ENCODE data around the gene QRFP.
A peak's percentile ranks its signal among the peaks of the same experiment; 100 is the strongest.

Gene QRFP

DNA sequence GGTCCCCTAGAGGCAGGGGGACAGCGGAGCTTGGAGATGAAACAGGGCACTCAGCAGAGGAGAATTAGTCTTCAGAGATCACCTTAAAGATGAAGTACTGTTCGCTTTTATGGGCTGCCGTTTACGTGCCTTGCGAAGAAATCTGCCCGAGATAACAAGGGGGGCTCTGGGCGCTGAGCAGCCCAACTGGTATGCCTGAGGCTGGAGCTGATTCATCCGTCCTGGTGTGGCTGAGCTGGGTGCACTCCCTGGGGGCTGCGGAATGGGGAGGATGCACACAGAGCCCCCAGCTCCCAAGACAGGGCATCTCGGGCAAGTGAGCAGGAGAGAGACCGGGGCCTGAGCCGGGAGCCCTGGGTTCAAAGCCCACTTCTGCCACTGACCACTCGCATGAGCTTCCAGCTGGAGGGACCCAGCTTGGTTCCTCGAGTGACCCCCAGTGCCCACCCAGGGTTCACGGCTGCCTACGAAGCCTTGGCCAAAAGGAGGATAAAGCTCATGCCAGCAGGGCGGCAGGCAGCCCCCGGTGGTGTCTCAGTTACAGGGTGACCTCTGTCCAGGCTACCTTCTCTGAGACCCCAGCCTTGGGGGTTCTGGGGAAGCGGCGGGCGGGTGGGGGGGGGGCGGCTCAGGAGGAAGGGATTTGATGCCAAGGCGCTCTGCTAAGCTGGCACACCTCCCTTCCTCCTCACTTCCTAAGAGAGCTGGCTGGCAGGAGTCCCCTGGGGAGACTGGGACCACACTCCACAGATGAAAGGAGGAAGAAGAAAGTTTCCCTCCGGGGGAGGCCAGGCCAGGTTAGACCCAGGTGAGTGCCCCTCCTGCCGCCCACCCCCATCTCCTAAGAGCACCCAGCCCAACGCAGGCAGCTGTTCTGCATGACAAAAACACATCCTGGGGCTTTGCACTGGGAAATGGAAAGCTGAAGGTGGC, 36.8 kb upstream of the QRFP start:
- no peak for DNase-seq

DNA sequence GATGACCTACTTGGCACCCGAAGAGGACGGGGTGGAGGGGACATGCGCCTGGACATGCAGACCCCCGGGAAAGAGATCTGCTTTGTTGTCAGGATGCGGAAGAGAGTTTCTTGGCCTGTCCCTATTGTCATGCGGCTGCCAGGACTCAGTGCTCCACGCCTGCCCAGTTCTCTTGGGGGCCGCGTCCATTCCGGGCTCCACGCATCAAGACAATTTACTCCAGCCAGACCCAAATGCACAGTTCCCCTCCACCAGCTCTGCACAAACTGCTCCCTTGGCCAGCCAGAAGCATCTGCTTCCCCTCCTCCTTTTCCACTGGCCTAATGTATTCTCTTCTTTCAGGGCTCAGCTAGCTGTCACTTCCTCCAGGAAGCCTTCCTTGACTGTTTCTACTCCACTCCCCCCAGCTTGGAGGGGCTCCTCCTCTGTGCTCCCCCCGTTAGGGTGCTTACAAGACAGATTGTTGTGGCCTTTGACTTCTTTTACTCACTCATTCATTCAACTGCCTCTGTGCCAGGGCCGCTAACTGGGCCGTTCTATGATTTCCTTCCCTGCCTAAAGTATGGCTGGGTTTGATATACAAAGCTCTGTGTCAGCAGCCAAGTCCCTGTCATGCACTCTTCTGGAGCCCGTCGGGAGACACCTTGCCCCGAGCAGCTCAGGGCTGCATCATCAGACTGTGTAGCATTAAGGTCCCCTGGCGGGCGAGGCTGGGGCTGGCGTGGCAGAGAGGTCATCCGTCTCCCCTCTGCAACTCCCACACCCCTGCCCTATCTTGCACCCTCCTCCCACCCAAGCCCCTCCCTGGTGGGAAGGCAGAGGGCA, 35.9 kb upstream of the QRFP start:
- DNase-seq = peak; percentile 55

DNA sequence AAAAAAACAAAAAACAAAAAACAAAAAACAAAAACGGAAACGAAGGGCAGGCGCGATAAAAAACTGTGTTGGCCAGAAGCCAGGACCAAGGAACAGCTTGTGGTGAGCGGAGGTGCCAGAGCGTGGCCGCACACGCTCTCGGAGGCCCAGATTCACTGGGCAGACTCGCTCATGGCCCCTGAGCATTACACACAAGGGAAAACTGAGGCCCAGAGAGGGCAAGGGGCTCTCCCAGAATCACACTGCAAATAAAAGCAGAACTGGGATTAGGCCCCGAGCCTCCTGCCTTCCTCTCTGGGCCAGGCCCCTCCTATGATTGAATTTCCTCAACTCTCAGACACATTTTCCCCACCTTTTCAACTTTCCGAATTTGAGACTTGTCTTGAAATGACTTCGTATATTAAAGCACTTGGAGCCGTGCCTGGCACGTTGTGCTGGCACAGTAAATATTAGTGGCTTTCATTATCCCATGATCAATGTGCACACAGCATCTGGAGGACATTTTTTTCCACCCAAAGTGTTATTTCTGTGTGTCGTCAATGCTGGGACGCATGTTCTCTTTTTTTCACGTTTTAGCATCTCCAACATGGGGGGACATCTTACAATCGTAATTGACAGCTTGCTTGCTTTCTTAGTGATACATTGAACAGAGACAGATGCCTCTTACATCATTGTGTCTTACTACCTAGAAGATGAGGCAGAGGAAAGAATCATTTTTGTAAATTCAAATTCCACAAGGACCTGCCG, 35.1 kb upstream of the QRFP start:
- DNase-seq = no peak

DNA sequence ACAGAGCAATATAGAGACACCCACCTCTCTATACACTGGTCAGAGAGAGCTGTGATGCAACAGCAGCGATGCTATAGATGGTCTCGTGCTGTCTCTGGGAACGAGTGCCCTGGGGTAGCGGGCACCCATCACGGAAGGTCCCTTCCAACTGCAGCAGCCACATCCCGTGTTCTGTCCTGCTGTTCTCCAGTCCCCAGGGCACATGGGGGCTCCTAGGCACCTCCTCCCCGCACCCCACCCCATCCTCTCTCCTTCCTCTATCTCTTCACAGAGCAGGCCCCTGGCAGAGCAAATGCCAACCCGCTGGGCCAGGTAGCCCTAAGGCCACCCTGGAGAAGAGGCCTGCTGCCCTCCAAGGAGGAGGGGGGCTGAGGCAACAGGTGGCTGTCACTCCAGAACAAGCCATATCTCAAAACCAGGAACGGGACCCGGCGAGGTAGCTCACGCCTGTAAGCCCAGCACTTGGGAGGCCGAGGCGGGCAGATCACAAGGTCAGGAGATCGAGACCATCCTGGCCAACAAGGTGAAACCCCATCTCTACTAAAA, 34.3 kb upstream of the QRFP start:
- DNase-seq = no peak

DNA sequence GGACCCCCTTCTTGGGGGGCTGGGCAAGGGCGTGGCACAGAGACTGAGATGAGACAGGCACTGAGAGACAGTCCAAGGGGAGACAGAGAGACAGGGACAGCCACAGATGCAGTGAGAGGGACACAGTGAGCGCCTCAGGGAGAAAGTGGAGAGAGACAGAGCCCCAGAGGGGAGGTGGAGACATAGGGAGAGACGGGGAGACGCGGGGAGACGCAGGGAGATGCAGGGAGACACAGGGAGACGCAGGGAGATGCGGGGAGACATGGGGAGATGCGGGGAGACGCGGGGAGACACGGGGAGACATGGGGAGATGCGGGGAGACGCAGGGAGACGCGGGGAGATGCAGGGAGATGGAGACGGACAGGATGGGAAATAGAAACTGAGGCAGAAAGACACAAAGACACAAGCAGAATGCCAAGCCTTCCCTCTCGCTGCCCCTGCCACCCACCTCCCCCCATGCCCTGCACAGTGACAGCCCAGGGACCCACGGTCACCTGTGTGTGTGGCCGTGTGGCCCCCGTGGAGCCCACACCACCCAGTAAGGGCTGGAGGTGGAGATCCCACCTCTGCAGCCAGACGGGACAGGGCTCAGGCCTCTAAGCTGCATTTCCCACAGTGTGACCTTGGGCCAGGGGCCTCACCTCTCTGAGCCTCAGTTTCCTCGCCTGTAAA, 33.7 kb upstream of the QRFP start:
- DNase-seq = no peak

DNA sequence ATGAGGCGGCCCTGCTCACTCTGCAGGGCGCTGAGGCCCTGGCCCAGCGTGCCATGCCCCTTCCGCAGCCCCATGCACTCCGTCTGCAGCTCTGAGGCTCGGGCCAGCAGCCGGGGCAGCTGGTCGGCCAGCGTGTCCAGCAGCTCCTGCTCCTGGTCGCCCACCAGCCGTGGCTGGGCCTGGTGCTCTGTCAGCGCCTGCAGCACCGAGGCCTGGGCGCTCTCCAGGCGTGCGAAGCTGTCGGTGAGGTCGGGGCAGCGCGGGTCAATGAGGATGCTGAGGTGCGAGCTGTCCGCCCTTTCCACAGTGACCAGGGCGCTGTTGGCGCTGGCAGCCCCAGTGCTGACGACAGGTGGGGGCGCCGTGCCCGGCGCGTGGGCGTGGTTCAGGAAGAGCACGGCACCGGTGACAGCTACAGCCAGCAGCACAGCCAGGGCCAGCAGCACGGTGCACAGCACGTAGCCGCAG, 33.0 kb upstream of the QRFP start:
- no peak for DNase-seq

DNA sequence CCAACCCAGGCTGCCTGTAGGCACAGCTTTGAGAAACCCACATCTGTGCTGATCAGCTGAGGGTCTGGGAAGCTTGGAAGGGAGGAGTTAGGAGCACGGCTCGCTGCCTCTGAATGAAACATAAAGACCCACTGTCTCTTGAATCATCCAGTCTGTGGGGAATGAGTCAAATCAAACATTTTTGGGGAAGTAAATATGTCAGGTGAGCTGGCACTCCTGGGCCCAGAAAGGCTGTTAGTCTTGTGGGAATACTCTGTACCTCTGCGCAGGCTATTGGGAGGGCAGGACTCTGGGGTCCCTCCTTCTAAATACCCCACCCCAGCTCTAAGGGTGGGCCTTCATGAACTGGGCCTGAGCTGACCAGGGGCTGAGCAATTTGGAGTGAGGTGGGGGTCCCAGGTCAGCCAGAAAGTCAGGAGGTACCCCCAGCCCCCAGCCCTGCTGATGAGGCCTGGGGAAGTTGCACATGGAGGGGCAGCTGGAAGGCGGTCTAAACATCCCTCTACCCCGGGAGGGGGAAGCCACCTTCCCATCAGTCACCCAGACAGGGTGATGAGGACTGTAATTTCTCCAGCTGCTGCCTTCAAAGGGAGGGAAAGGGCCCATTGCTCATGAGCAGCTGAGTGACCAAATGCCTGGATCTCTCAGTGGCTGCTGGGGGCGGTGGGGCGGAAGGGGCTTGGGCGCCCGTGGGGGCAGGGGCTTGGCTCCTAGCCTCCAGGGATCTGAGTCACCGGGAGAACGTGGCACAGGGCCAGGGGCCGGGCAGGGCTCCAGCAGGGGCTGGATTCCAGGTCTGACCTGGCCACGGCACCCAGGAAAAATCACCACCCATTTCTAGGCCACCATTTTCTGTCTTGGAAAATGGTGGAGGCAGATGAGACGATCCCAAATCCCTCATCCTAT, 31.6 kb upstream of the QRFP start:
- no peak for DNase-seq

DNA sequence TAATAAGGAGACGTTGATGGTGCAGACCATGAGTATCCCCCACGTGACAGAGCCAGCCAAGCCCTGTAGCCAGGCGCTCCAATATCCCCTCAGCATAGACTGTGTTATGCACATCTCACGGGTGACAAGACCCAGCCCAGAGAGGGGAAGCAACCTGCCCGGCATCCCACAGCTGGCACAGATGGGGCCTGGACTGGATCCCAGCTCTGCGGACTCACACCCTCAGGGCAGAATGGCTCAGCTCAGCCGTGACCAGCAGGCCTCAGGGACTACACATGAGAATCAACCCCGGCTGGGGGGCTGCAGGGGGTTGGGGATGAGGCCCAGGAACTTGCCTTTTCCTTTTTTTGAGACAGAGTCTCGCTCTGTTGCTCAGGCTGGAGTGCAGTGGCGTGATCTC, 30.7 kb upstream of the QRFP start:
- no peak for DNase-seq

DNA sequence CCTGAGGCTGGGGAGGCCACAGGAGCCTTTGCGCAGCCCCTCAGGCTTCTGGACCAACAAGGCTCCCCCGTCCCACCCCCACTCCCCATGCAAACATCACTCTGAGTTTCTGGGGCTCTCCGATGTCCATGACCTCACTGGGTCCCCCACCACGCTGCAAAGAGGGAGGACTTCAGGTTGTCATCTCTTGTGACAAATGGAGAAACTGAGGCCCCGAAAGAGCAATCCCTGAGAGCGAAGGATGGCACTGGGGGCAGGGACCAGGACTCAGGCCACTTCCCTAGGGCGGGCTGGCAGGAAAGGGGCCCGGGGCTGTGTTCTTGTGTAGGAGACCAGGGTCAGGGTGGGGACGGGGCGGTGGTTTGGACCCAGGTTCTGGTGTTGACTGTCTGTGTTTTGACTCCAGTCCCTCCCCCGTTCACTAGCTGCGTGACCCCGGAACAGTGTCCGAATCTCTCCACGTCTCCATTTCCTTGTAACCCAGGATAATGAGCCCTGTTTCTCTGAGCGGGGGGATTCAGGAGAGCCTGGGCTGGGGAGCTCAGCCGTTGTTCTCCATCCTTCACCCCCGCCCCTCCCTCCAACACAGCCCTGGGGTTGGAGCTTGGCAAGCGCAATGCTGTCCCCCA, 28.6 kb upstream of the QRFP start:
- no peak for DNase-seq

DNA sequence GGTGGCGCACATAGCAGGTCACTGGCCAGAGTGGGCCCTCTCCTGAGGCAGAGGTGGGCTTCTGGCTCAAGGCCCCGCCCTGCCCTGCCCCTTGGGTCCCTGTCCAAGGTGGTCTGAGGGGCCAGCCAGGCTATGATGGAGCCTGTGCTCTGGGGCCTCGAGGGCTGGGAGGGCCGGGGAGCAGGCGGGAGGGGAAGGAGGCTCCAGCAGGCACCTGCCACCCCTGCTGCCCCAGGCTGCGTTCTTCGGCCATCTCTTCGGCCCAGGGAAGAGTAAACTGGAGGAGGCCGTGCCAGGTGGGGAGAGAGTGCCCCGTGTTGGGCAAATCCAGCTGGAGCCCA, 27.8 kb upstream of the QRFP start:
- DNase-seq = no peak

DNA sequence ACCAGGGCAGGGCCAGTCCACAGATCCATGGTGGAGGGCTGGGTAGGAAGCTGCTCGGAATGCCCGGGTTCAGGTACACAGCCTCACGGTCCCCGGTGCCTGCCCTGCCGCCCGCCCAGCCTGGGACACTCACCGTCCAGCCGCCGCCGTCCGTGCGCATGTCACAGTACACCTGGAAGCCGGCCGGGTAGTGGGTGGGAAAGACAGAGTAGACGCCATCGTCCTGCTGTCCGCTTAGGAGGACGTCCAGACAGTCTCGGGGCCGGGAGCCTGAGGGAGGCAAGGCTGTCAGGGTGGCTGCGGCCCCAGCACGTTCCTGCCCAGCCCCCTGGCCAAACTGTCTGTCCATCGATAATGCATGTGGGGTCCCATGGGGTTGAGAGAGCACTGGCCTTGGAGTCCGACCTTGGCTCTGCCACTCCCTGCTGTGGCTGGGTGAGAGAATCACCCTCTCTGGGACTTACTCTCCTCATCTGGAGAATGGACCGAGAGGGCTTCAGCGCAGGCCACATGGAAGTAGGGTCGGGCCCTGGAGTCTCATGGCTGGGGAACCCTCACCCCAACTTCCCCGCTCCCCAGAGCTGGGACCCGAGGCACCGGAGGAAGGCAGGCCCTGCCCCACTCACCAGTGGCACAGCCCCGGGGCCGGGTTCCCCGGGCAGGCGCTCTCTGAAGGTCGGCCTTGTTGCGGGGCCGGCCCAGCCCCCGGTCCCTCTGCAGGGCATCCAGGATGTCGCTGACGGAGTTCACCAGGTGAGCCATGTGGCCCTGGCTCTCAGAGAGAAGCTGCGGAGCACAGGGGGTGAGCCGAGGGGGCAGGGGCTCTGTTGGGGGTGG, 27.2 kb upstream of the QRFP start:
- no peak for DNase-seq

DNA sequence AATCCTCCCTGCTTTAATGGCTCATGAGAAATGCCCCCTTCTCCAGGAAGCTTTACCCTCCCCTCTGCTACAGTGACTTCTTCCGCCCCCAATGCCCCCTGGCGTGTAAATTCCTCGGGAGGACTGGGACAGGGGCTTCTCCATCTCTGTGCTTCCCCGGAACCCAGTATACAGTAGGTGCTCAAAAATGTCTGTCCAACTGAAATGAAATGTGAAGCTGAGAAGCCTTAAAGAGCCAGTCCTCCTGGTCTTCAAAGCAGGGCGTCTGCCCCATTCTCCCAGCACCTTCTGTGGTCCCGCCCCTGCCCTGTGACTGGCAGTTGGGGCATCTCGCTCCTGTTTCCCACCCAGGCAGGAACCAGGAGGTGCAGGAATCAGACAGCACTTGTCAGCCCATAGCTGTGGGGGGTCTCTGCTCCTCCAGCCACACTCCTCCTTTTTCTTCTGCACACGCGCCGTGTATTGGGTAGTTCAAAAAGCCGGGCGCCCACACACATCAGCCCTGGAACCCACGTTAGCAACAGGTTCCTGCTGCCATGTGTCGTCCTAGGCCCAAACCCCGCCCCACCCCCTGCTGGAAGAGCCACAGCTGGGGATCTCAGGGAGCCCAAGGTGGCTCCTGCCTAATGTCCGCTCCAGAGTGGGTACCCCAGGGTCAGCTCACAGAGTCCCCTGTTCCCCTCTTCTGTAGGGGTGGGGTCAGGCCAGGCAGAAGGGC, 26.4 kb upstream of the QRFP start:
- no peak for DNase-seq

DNA sequence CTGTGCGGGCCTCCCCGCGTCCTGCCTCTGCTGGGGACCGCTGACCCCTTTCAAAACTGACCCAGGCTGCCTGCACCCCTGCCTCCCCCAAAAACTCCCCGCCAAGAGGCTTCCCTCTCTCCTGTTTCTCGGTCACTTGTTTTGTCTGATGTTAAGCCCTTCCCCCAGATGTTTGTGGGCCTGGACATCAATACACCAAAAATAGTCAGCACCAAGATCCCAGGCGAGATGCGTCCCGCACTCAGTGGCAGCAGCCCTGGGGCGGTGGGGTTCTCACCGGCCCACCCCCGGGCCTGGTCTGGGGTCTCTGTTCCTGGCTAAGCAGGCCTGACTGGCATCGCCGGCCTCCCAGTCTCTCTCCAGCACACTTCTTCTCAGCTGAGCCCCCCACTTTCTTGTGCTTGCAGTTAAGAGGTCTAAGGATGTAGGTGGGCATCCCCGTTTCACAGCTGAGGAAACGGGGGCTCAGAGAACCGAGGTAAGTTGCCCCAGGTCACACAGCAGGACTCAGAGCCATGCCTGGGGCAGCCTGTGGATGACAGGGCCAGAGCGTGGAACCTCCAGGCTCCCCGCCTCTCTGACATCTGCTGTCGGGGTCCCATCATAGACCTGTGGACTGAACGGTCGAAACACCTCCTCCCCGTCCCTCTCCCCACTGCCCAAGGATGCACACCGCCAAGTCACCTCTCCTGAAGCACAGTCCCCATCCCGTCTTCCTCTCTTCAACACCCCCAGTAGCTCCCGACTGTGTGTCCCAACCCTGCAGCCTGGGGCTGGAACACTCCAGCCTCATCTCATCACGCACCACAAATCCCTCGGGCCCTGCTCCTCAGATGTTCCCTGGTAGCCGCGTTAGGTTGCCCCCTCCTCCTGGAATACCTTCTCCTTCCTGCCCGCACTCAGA, 25.6 kb upstream of the QRFP start:
- DNase-seq = no peak

DNA sequence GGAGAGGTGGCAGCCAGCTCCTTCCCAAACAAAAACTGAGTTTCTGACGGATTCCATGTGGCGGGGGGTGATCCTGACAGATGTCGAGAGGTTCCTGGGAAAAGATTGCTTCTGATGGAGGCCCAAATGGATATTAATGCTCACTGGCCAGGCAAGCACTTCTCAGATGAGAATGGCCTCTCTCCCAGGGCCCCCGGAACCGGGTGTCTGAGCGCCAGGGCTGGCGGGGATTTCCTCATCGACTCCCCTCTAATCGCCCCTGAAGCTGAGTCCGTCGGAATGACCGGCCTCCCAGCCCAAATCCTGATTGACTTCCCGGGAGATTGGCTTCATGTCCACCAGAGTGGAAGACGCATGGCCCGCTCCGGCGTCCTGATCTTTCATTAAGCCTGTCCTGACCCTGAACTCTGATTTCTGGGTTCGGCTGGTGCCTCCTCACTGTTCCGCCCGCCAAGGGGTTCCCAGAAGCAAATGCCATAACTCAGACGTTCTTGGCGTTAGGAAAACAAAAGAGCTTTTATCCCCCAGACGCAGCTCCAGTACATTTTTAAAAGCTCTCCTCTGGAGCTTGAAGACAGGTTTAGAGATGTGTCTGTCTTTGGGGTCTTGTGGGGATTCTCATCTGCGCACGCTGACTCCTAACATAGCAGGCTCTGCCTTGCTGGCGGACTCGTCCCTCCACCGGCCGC, 24.8 kb upstream of the QRFP start:
- DNase-seq = no peak

DNA sequence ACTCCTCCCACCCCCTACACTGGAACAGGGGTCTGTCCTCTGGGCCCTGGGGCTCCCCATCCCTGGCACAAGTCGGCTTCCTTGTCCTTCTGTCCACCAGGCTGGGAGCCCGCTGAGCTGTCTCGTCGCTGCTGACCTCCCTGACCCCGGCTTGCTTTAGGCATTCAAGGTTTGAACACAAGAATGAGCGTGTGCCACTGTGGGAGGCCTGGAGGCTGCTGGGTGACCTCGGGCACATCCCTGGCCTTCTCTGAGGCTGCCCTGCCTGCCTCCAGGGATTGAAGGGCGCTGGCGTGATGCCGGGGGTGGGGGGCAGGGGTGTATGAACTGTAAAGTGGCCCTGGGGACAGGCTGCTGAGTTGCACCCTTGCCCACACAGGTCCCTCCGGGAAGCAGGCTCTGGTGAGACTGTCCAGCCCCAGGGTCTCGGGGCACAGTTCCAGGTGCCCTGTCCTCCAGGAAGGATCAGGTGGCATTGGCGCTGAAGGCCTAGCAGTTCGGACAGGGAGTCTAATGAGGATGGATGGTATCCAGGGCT, 24.2 kb upstream of the QRFP start:
- DNase-seq = no peak

DNA sequence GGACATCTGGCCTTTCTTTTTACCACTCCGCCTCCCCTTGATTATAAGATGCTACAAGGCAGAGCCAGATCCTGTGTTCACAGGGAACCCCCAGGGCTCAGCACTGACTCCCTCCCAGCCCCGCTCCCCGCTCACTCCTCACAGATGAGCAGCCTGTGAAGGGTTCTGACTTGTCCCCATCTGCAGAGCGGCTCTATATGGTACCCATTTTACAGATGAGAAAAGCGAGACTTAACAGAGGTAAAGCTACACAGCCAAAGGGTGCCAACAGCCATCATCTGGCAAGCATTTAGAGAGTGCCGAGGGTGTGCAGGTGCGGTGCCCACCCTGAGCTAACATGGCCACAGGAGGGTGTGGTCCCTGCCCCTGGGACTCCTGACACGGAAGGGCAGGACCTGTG, 23.6 kb upstream of the QRFP start:
- DNase-seq = no peak

DNA sequence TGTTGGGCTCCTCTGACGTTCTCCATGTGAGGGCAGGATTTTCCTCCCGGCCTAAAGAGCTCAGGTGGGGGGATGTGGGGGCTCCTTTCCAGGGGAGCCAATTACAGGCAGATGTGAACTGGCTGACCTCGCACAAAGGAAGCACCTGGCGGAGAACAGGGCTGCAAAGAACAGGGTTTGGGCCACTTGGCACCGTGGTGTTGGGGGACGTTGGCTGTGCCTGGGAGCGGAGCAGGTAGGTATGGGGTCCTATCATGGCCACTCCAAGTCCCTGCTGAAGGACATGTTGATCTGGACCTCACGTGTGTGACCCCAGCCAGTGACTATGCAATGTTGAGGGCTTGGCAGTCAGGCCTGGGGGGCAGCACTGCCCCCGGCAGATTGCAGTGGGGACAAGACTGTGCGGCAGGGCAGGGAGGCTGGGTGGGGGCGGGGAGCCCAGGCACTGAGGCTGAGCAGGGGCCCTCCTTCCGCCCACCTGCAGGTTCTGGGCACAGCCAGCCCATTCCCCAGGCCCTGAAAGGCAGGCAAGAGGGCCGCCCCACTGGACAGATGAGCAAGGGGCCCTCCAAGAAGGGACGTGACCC, 23.0 kb upstream of the QRFP start:
- no peak for DNase-seq
